Large intestine (tissue), 3 donors: ENCODE results near the gene CHMP3. TPM values are rescaled to one million over a fixed set of nuclear protein-coding genes. Genes with fewer than 3 reads are reported as not detected.

ENCODE experiments used
- DNase-seq, 2 donors: peaks; one replicate each; pipeline versions ENCODE4 v3.0.0 to v3.0.0-alpha.2; 2013
- H3K27ac ChIP-seq: one replicate; pipeline ENCODE4 v1.5.1; 2013; ENCODE audit warnings: low read length
- H3K27me3 ChIP-seq: 2 replicates; pipeline ENCODE4 v1.6.1; 2013; ENCODE audit warnings: low read length; ENCODE audit not compliant: control insufficient read depth, insufficient read depth
- H3K36me3 ChIP-seq: 2 replicates; pipeline ENCODE4 v1.6.1; 2013; ENCODE audit warnings: low read length; ENCODE audit not compliant: control insufficient read depth, insufficient read depth
- H3K4me1 ChIP-seq: one replicate; pipeline ENCODE4 v1.6.1; 2013; ENCODE audit warnings: low read length; ENCODE audit not compliant: control insufficient read depth, insufficient read depth
- H3K4me3 ChIP-seq: one replicate; pipeline ENCODE4 v1.5.1; 2013; ENCODE audit warnings: low read length
- H3K9me3 ChIP-seq: one replicate; pipeline ENCODE4 v1.6.1; 2013; ENCODE audit warnings: mild to moderate bottlenecking, low read depth, low read length, moderate library complexity; ENCODE audit not compliant: control insufficient read depth
- WGBS: methylation state at CpG from one replicate; pipeline ENCODE4 v1.1.5; 2013; ENCODE audit warnings: low lambda C conversion rate; ENCODE audit not compliant: insufficient coverage; 5-methylcytosine and 5-hydroxymethylcytosine counted together
- polyA plus RNA-seq: library from polyadenylated mRNA; unstranded; fragments of 120-200 nt; gene quantifications from one replicate; pipeline ENCODE4 v1.2.1, GENCODE V29; 2013

The CHMP3 gene
- polyA plus RNA-seq, 1 donor = 109 TPM

- no peak for DNase-seq
- Histone ChIP-seq H3K27ac (no peak overlapping the region), H3K4me3 (no peak overlapping the region), H3K36me3 (no peaks in the 10 kb centered on the region), H3K4me1 (no peaks in the 10 kb centered on the region), H3K27me3 (no peaks in the 10 kb centered on the region), H3K9me3 (no peaks in the 10 kb centered on the region)
- no CpG with 5 or more reads among the region's 2 CpGs for WGBS
These were observed 21.1 kb upstream of the CHMP3 start for GRCh38 chr2:86584151-86584913.

- Histone ChIP-seq H3K4me1 (no peaks in the 10 kb centered on the region), H3K4me3 (no peak overlapping the region), H3K27ac (no peak overlapping the region), H3K27me3 (no peaks in the 10 kb centered on the region), H3K36me3 (no peaks in the 10 kb centered on the region), H3K9me3 (no peaks in the 10 kb centered on the region)
- DNase-seq = no peak
These were observed 17.3 kb upstream of the CHMP3 start for GRCh38 chr2:86580560-86580959.

- DNase-seq = no peak
- no peaks in the 10 kb centered on the region for H3K27me3 ChIP-seq
- no peaks in the 10 kb centered on the region for H3K36me3 ChIP-seq
- H3K4me3 ChIP-seq = no peak overlapping the region
- 100% methylated on average over 2 of the region's 2 CpGs for WGBS
- no peaks in the 10 kb centered on the region for H3K9me3 ChIP-seq
- no peaks in the 10 kb centered on the region for H3K4me1 ChIP-seq
- H3K27ac ChIP-seq = no peak overlapping the region
These were observed 14.7 kb upstream of the CHMP3 start for GRCh38 chr2:86577817-86578456.

- Histone ChIP-seq H3K36me3 (no peaks in the 10 kb centered on the region), H3K4me3 (no peak overlapping the region), H3K27me3 (no peaks in the 10 kb centered on the region), H3K4me1 (no peaks in the 10 kb centered on the region), H3K9me3 (no peaks in the 10 kb centered on the region), H3K27ac (no peak overlapping the region)
- WGBS = no CpG with 5 or more reads among the region's 3 CpGs
- DNase-seq = no peak
These were observed 6.8 kb upstream of the CHMP3 start for GRCh38 chr2:86570059-86570458.

- no peak for DNase-seq
- no peak overlapping the region for H3K27ac ChIP-seq
- no peaks in the 10 kb centered on the region for H3K36me3 ChIP-seq
- H3K27me3 ChIP-seq = no peaks in the 10 kb centered on the region
- peaks cover 3% of the 10 kb centered on the region for H3K4me1 ChIP-seq
- no peaks in the 10 kb centered on the region for H3K9me3 ChIP-seq
- H3K4me3 ChIP-seq = no peak overlapping the region
These were observed 3.6 kb upstream of the CHMP3 start for GRCh38 chr2:86566821-86567190.

- WGBS = no CpG with 5 or more reads among the region's 6 CpGs
- Histone ChIP-seq H3K4me1 (peaks cover 3% of the 10 kb centered on the region), H3K36me3 (no peaks in the 10 kb centered on the region), H3K27ac (no peak overlapping the region), H3K9me3 (no peaks in the 10 kb centered on the region), H3K27me3 (no peaks in the 10 kb centered on the region), H3K4me3 (no peak overlapping the region)
- DNase-seq = no peak
These were observed 3.0 kb upstream of the CHMP3 start for GRCh38 chr2:86566158-86566820.

GRCh38 chr2:86563650-86564061 is 413 bp upstream of the CHMP3 start:
- WGBS = 69% methylated on average over 5 of the region's 13 CpGs
- Histone ChIP-seq H3K9me3 (no peaks in the 10 kb centered on the region), H3K27me3 (no peaks in the 10 kb centered on the region), H3K36me3 (no peaks in the 10 kb centered on the region), H3K4me1 (peaks cover 3% of the 10 kb centered on the region), H3K27ac (peak overlapping the region; percentile 96), H3K4me3 (peak overlapping the region; percentile 84)
- peak in 1 of 2 donors; percentile 24 for DNase-seq

GRCh38 chr2:86562485-86562921 is 740 bp downstream of the CHMP3 start:
- Histone ChIP-seq H3K27ac (peak overlapping the region; percentile 96), H3K9me3 (no peaks in the 10 kb centered on the region), H3K4me1 (peaks cover 3% of the 10 kb centered on the region), H3K4me3 (peak overlapping the region; percentile 84), H3K27me3 (no peaks in the 10 kb centered on the region), H3K36me3 (no peaks in the 10 kb centered on the region)
- DNase-seq = no peak
- WGBS = no CpG with 5 or more reads among the region's 16 CpGs

GRCh38 chr2:86557836-86558235 is 5.4 kb downstream of the CHMP3 start:
- Histone ChIP-seq H3K4me3 (no peak overlapping the region), H3K36me3 (no peaks in the 10 kb centered on the region), H3K27me3 (no peaks in the 10 kb centered on the region), H3K9me3 (peaks cover 10% of the 10 kb centered on the region), H3K4me1 (no peaks in the 10 kb centered on the region), H3K27ac (no peak overlapping the region)
- WGBS = 100% methylated on average over 2 of the region's 2 CpGs
- no peak for DNase-seq

GRCh38 chr2:86556508-86556907 is 6.7 kb downstream of the CHMP3 start:
- H3K36me3 ChIP-seq = no peaks in the 10 kb centered on the region
- no peaks in the 10 kb centered on the region for H3K4me1 ChIP-seq
- DNase-seq = no peak
- H3K4me3 ChIP-seq = no peak overlapping the region
- H3K27me3 ChIP-seq = no peaks in the 10 kb centered on the region
- no CpG with 5 or more reads among the region's 16 CpGs for WGBS
- peaks cover 11% of the 10 kb centered on the region for H3K9me3 ChIP-seq
- no peak overlapping the region for H3K27ac ChIP-seq
